Keratinocyte (primary cell): Measurements from ENCODE around the gene KPNA4.

Experiments used
- EZH2 ChIP-seq: IDR thresholded peaks from one replicate; pipeline ENCODE4 v1.6.1; 2012; ENCODE audit warnings: inconsistent platforms, mild to moderate bottlenecking, low read length, moderate library complexity
- TF ChIP-seq, protein P1 (sequence below), 3 experiments: IDR thresholded peaks in 1 of 3; conservative IDR thresholded peaks in 1 of 3; optimal IDR thresholded peaks in 1 of 3; 2 replicates in 2 of 3; 3 replicates in 1 of 3; pipeline versions ENCODE3 to v1.5.1; 2011; ENCODE audit warnings: low read length in 3 of 3, mild to moderate bottlenecking in 3 of 3, moderate library complexity in 2 of 3, control low read depth in 1 of 3, inconsistent platforms in 1 of 3; ENCODE audit not compliant: insufficient read depth in 2 of 3; ENCODE audit errors: extremely low read depth in 1 of 3

DNA sequence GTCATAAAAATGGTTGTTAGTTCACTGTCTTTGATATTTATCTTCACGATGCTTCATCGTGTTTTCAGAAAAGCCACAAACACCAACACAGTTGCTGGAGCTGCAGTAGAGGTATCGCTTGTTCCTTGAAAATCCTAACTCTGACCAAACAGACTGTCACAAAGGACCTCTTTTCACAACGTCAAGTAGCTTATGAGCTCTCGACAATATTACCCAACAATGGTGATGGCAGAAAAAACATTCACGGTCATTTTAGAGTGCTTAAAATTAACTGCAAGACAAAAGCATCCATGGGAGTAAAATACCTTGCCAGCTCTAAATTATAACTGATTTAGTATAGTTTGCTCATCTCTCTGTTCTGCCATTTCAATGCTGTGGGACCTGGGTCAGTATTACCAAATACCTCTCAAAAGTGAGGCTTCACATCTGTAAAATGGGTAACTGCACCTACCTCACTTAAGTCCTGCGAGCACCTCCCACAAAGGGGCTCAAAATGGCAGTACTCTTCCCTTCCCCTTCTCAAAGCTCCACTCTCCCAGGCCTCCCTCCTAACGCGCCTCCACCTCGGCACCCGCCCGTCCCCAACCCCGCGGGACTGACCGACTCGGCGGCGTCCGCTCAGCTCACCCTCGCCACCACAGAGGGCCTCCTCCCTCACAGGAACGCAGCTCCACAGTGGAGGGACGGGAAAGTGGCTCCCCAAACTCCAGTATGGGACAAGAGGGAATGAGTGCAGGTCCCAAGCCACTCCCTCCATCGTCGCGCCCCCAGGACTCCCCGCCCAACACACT, 116.3 kb downstream of the KPNA4 start:
- TF ChIP-seq, protein P1, sequence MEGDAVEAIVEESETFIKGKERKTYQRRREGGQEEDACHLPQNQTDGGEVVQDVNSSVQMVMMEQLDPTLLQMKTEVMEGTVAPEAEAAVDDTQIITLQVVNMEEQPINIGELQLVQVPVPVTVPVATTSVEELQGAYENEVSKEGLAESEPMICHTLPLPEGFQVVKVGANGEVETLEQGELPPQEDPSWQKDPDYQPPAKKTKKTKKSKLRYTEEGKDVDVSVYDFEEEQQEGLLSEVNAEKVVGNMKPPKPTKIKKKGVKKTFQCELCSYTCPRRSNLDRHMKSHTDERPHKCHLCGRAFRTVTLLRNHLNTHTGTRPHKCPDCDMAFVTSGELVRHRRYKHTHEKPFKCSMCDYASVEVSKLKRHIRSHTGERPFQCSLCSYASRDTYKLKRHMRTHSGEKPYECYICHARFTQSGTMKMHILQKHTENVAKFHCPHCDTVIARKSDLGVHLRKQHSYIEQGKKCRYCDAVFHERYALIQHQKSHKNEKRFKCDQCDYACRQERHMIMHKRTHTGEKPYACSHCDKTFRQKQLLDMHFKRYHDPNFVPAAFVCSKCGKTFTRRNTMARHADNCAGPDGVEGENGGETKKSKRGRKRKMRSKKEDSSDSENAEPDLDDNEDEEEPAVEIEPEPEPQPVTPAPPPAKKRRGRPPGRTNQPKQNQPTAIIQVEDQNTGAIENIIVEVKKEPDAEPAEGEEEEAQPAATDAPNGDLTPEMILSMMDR (optimal IDR thresholded peaks at IDR 0.05 in 1 of 3, IDR thresholded peaks at IDR 0.05 in 1 of 3, conservative IDR thresholded peaks at IDR 0.05 in 1 of 3; ENCODE audit: extremely low read depth in 1 of 3, insufficient read depth in 2 of 3, low read length in 3 of 3): no peak
- no peak for TF ChIP-seq EZH2
